Right kidney (tissue), 1 donor: ENCODE measurements around the gene ANK3.
A peak's percentile ranks its signal among the peaks of the same experiment; 100 is the strongest.

Experiments
- DNase-seq: peaks from one replicate; pipeline ENCODE4 v3.0.0-alpha.2; 2016

ANK3 gene

GRCh38 chr10:60346661-60347060, 43.0 kb downstream of the ANK3 start:
- DNase-seq, result no peak

GRCh38 chr10:60343254-60343653, 46.4 kb downstream of the ANK3 start:
- no peak for DNase-seq

- DNase-seq, result no peak
These were observed 47.7 kb downstream of the ANK3 start for GRCh38 chr10:60341969-60342368.

- DNase-seq, result no peak
These were observed 48.7 kb downstream of the ANK3 start for GRCh38 chr10:60340973-60341372.

DNA sequence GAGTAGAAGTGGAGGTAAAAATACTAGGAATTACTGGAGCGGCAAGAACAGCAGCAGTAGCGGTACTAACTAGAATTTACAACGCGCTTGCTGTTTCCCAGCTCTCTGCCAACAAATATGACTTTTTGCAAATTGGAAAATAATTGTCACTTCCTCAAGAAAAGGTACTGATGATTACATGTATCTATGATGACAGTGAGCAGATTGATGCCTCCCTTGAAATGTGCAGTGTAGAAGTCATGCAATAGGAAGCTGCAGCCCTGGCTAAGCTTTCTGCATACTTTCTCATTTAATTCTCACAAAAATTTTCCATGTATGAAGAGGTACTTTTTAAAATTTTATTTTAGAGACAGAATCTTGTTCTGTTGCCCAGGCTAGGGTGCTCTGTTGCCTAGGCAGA, 49.9 kb downstream of the ANK3 start:
- DNase-seq, result no peak

DNA sequence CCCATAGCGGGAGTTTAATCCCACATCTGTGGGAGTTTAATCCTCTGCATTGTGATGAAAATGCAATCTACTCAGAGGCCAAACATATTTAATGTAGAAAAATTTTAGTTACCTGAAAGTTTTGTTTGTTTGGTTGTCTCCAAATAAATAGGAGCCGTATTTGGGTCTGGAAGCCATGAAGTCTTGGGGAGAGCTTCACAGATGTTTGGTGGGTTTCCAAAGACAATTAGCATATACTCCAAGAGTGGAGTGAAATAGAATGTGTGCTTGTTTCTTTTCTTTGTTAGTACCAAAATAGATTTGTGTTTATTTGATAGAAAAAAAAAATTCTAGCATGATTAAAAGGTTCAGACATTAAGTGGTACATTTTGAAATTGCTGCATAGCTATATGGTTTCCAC, 50.9 kb downstream of the ANK3 start:
- DNase-seq, result no peak

DNA sequence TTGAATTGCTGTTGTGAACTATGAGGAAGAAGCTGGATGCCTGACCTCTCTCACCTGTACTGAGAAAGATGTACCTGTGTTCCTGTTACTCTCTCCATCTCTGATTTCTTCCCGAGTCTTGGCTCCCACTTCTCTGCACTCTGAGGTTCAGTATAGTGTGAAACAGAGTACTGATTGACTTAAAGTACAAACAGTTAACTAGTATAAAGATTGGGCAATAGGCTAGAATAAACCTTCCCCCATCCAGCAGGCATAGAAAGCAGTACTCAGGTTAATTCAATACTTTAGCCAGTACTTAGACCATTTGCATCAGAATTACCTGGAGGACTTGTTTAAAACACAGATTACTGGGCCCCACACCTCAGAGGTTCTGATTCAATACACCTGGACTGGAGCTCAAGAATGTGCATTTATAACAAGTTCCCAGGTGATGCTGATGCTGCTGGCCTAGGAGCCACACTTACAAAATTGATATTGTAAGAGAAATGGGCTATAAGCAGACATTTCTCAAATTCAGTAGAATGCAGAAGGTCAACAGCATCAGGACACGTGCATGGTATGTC, 51.6 kb downstream of the ANK3 start:
- DNase-seq, result no peak

GRCh38 chr10:60336901-60337630, 52.6 kb downstream of the ANK3 start:
- DNase-seq, result no peak

GRCh38 chr10:60335708-60336107, 54.0 kb downstream of the ANK3 start:
- DNase-seq, result no peak

DNA sequence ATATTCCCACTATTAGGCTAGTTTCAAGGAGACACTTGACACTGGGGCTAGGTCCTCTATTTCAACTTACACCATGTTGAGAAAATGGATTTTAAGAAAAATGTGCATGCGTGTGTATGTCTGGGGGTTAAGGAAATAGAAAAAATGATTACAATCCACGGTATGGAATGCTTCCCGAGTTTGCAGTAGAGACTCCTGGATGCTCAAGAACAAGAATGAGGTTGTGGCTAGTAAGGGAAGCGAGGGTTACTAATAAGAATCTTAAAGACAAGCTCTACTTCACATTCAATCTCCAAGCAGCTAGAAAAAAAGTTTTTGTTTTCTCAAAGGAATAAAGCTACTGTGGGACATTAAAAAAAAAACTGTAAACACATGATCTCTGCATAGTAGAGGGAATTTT, 54.7 kb downstream of the ANK3 start:
- no peak for DNase-seq

GRCh38 chr10:60332371-60332770, 57.3 kb downstream of the ANK3 start:
- no peak for DNase-seq

DNA sequence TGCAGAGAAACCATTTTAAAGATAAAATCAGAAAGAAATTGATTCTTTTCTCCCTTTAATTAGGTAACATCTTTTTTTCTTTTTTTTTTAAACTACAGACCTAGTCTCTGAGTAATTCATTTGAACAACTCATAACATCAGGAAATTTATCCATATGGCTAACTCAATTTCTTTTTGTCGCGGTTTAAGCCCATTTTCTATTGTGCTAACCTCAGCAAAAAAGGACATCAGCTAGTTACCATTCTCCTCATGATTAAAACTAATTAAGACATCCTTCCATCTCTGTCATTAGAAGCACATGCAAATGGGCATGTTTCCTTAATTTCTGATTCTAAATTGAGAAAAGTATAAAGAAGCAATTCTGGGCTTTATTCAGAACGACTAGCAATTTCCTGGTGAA, 57.8 kb downstream of the ANK3 start:
- DNase-seq, result no peak

DNA sequence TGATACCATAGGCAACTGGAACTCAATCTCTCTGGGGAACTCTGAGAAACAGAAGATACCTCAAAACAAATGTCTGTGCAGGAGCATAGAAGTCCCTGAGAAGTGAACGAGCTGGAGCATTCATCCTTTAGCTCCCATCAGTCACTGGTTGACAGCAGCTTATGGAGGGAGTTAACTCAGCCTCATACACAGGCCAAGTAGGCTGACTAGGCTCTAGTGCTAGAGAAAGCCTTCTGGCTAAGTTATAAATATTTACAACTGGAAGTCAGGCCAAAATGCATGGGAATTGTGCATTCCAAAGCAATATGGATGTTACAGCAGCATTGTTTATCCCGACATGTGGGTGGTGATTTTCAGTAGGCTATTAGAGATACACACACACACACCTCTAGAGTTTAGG, 66.5 kb downstream of the ANK3 start:
- DNase-seq, result no peak

- no peak for DNase-seq
These were observed 69.0 kb downstream of the ANK3 start for GRCh38 chr10:60320666-60321065.

DNA sequence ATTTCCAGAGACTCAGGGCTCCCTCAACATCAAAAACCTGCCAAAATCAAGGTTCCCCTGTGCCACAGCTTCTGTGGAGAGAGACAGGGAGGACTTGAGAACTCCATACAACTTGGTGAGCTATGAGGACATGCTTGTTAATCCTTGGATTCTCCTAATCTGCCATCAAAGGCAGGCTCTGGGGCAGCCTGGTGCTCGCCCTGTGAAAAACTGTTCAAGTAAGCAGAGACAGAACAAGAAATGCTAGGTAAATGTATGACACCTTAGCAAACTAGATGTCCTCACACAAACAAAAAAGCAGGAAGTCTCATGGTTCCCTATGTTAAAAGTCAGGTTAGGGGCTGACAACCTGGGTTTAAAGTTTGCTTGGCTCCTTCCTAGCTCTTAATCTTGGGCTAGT, 73.6 kb downstream of the ANK3 start:
- no peak for DNase-seq

GRCh38 chr10:60315311-60315710, 74.4 kb downstream of the ANK3 start:
- DNase-seq, result no peak

DNA sequence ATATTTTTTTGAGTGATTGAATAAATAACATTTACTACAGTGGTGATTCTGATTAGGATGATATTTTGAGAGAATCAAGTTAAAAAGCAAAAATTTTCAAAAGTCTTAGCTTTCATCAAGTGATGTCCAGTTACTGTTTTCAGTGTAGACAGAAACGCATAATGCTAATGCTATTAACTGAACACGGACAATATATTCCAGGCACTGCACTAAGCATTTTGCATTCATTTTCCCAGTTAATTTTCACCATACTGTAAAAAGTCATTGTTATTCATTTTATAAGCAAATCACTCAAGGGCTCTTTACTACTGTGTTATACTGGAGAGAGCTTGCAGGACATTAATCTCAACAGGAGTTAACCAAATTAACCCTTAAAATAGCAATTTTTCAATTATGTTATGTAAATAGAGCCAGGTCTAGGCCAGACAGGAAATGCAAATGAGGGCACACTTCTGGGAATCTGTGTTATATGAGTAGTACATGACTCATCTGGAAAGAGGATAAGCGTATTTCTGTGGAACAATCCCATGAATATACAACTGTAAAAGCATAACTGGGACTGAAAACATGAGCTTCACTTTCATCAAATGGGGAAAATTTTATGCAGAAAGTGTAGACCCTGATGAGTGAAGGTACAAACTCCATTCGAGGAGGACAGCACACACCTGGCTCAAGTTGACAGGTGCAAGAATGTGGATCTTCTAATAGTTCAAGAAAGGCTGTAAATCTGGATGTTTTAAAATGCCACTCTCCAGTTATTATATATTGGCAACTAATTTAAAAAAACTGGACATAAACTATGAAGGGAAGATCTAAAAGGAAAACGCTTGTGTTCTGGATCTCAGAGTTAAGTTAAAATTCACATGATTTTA, 75.4 kb downstream of the ANK3 start:
- DNase-seq, result no peak

DNA sequence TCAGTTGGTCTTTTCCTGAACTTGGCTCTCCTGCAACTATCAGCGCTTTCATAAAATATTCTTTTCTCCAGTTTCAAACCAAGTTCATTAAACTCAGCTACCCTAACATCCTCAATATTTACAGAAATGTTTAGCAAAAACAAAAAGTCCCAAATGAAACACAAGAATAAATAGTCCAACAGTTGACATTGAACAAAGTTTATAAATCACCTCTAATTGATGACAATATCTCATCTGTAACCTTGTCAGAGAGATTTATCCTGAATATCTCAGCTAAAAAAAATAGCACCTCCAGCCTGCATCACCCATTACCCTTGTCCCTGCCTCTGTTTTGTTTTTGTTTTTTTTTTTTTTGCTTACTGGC, 76.1 kb downstream of the ANK3 start:
- DNase-seq, result no peak

DNA sequence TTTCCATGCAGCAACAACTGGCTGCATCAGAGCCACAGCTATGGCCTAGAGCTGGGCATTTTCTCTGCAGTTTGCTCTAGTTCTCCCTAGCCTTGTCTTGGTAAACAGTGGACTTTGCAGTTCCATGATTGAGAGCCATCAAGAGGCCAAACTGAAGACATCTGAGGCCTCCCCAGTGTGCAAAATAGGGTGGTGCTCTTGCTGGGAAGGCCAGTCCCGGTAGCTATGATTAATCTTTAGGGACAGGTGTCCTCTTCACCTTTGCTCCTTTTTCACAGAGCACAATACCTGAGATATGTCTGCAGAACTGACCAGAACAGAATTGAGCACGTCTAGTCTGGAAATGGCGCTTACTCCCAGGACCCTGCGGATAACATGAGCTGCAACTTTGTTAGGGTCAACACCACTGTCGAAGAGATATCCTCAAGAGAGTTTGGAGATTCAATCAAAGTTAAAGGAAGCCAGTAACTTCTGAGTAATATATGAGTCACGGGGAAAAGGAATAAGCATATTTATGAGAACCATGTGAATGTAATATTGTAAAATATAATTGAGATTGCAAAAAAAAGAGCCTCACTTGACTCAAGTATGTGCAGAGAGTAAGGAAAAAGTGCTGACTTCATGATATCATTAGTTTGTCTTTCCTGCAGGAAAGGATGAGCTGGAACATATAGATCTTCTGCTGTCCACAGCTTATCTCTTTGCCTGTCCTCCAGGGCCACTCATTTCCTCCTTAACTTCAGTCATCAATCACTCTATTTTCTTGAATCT, 76.7 kb downstream of the ANK3 start:
- no peak for DNase-seq

GRCh38 chr10:60311821-60312220, 77.9 kb downstream of the ANK3 start:
- no peak for DNase-seq

DNA sequence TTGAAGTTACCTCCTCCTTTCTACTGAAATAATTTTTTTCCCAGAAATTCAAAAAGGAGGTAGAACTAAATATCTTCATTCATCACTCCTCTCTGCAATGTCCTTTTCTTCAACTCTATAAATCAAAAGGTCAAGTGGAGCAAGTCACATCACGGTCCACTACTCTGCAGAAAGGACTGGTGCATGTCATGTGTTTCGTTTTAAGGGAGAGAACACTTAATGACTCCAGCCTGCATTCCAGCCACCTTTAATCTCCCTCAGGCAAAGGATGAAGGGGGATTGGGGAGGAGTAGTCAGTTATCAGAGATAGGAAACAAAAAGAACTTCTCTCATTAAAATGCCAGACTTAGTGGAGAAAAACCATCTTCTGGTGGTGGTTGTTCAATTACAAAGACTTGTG, 78.9 kb downstream of the ANK3 start:
- peak; percentile 17 for DNase-seq

- DNase-seq, result no peak
These were observed 79.8 kb downstream of the ANK3 start for GRCh38 chr10:60309891-60310290.

GRCh38 chr10:60309371-60309770, 80.3 kb downstream of the ANK3 start:
- DNase-seq, result no peak
